Cardiac muscle cell (in vitro differentiated cells and primary cell): Measurements from ENCODE around the gene LRRC8B. TPM values are rescaled to one million over a fixed set of nuclear protein-coding genes. Genes with fewer than 3 reads are reported as not detected.

Source experiments
- DNase-seq, 2 donors: peaks; one replicate each; pipeline versions ENCODE4 v3.0.0 to v3.0.0-alpha.2; 2010 to 2017; ENCODE audit warnings: low read depth in 1 of 2, low spot score in 1 of 2
- H3K27ac ChIP-seq: fragments of 200-600 bp; sonication (generic); 2 replicates; pipeline ENCODE4 v1.5.1; 2016
- H3K27me3 ChIP-seq: fragments of 200-600 bp; sonication (generic); 2 replicates; pipeline ENCODE4 v1.6.0; 2016; ENCODE audit warnings: control low read depth
- H3K36me3 ChIP-seq: fragments of 200-600 bp; sonication (generic); 2 replicates; pipeline ENCODE4 v1.5.1; 2016; ENCODE audit warnings: control low read depth
- H3K4me1 ChIP-seq: fragments of 200-600 bp; sonication (generic); 2 replicates; pipeline ENCODE4 v1.8.1; 2017; ENCODE audit warnings: low read depth, mild to moderate bottlenecking, mixed run types
- H3K4me3 ChIP-seq: fragments of 200-600 bp; sonication (generic); 2 replicates; pipeline ENCODE4 v1.5.1; 2016; ENCODE audit warnings: mild to moderate bottlenecking
- H3K9me3 ChIP-seq: fragments of 200-600 bp; sonication (generic); 2 replicates; pipeline ENCODE4 v1.5.1; 2017; ENCODE audit warnings: low read depth, mild to moderate bottlenecking, control low read depth
- polyA plus RNA-seq: library from polyadenylated mRNA; unstranded; fragments of >200 nt; fragmentation: Nextera tagmentation; extraction: Ambion mirVana; gene quantifications from 2 replicates; pipeline ENCODE4 v1.2.1, GENCODE V29; 2016
- total RNA-seq: library from RNA; depleted of rRNA; stranded (reverse); fragments of >200 nt; gene quantifications from 2 replicates; pipeline ENCODE4 v1.2.3, GENCODE V29; 2016
- TF ChIP-seq, protein P1 (sequence below): IDR thresholded peaks from 2 replicates; pipeline ENCODE4 v1.5.1; 2012; ENCODE audit warnings: low read depth, mild to moderate bottlenecking, low read length

LRRC8B gene
- total and polyA plus RNA-seq, 2 experiments from 2014 or later = 6.0 to 6.6 TPM

DNA sequence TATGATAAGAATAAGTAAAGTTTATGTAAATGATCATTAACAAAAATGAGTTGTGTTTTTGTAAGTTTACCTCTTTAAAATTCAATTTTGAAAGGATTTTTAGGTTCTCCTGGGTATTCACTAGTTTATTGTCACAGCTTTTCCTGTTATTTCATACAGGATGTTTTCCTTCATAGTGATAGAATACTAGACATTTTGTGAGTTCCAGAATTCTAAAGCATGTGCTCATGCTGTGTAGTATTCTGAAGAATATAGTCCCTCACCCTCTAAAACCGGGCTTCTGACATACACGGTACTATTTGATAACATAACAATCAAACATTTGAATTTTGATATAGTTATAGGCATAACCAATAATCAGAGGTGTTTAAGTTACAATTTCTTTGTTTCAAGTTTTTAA, 118.9 kb downstream of the LRRC8B start:
- TF ChIP-seq, protein P1, sequence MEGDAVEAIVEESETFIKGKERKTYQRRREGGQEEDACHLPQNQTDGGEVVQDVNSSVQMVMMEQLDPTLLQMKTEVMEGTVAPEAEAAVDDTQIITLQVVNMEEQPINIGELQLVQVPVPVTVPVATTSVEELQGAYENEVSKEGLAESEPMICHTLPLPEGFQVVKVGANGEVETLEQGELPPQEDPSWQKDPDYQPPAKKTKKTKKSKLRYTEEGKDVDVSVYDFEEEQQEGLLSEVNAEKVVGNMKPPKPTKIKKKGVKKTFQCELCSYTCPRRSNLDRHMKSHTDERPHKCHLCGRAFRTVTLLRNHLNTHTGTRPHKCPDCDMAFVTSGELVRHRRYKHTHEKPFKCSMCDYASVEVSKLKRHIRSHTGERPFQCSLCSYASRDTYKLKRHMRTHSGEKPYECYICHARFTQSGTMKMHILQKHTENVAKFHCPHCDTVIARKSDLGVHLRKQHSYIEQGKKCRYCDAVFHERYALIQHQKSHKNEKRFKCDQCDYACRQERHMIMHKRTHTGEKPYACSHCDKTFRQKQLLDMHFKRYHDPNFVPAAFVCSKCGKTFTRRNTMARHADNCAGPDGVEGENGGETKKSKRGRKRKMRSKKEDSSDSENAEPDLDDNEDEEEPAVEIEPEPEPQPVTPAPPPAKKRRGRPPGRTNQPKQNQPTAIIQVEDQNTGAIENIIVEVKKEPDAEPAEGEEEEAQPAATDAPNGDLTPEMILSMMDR = no peak
- no peaks in the 10 kb centered on the region for H3K36me3 ChIP-seq
- no peak overlapping the region for H3K4me3 ChIP-seq

DNA sequence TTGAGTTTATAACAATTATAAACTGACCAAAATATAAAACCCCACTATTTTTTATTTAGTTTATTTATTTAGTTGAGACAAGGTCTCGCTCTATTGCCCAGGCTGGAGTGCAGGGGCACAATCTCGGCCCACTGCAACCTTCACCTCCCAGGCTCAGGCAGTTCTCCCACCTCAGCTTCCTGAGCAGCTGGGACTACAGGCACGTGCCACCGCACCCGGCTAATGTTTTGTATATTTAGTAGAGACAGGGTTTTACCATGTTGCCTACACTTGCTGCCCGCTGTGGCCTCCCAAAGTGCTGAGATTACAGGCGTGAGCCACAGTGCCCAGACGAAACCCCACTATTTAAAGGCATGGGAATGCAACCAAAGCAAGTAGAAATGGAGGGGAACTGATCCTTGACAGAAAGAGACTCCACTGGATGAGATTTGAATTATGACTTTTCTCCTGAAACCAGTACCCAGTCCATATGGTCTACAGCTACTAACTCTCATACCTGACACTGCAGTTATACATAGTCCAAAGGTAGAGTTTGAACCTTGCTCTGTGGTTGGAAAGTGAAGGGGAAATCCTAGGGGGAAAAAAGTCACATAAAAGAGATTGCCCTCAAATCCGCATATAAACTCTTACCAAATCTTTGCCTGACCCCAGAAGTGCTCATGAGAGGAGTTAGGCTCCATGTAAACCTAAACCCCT, 119.6 kb downstream of the LRRC8B start:
- Histone ChIP-seq H3K4me1 (peaks cover 7% of the 10 kb centered on the region), H3K4me3 (no peak overlapping the region), H3K27ac (no peak overlapping the region), H3K27me3 (no peaks in the 10 kb centered on the region), H3K36me3 (no peaks in the 10 kb centered on the region), H3K9me3 (no peaks in the 10 kb centered on the region)
- DNase-seq = no peak
- TF ChIP-seq, protein P1 = no peak

More for the DNA sequence above, 118.9 kb downstream of the LRRC8B start:
- Histone ChIP-seq H3K27ac (no peak overlapping the region), H3K27me3 (no peaks in the 10 kb centered on the region), H3K9me3 (no peaks in the 10 kb centered on the region), H3K4me1 (peaks cover 3% of the 10 kb centered on the region)
- no peak for DNase-seq

DNA sequence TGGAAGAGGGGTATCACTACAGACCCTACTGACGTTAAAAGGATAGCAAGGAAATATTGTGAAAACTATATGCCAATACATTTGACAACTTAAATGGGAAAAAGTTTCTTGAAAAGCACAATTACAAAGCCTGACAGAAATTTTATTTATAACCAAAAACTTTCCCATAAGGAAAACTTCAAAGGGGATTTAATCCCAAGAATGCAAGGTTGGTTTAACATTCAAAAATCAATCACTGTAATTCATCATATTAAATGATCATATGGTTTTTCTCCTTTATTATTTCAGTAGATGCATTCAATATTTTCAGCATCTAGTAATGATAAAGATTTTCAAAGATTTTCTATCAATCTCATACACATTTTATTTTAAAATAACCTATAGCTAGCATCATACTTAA, 121.6 kb downstream of the LRRC8B start:
- no peak overlapping the region for H3K27ac ChIP-seq
- TF ChIP-seq, protein P1 = no peak
- no peaks in the 10 kb centered on the region for H3K9me3 ChIP-seq
- H3K4me3 ChIP-seq = no peak overlapping the region
- H3K4me1 ChIP-seq = peaks cover 9% of the 10 kb centered on the region
- DNase-seq = no peak
- no peaks in the 10 kb centered on the region for H3K27me3 ChIP-seq
- H3K36me3 ChIP-seq = no peaks in the 10 kb centered on the region

Other genes with a start within 250 kb of the LRRC8B start
- gene GBP6, start 160.8 kb upstream of the LRRC8B start, total RNA-seq = 0.69 TPM in 1 of 2 replicates, not detected in the other
- not detected in 2 replicates for gene GBP6, start 160.8 kb upstream of the LRRC8B start, polyA plus RNA-seq
- 3.4 and 4.3 TPM in 2 replicates for gene LRRC8C, start 108.3 kb downstream of the LRRC8B start, total RNA-seq
- gene LRRC8C, start 108.3 kb downstream of the LRRC8B start, polyA plus RNA-seq = 2.3 and 6.5 TPM in 2 replicates